Lower leg skin (tissue), 3 donors: ENCODE results near the gene C14orf132.

Experiments used
- CTCF ChIP-seq, 3 donors: fragments of 450-650 bp; IDR thresholded peaks; one replicate each; pipeline ENCODE4 v1.5.1; 2016; ENCODE audit warnings: antibody characterized with exemption in 3 of 3, mild to moderate bottlenecking in 3 of 3, moderate library complexity in 2 of 3
- POLR2A ChIP-seq, 2 donors: fragments of 450-650 bp; IDR thresholded peaks; one replicate each; pipeline ENCODE4 v1.6.1; 2016 to 2017; ENCODE audit warnings: antibody characterized with exemption in 2 of 2, mild to moderate bottlenecking in 1 of 2, moderate library complexity in 1 of 2

GRCh38 chr14:96088481-96088880 is 49.3 kb downstream of the C14orf132 start:
- TF ChIP-seq CTCF (IDR thresholded peaks at IDR 0.05) (no peak), POLR2A (IDR thresholded peaks at IDR 0.05) (no peak)
